Activated T-cell treated with anti-CD3 and anti-CD28 coated beads for 48 hours (primary cell): ENCODE results near the gene CHI3L2.
"Not testable (repeated sequence)": the region's sequence is repeated elsewhere in the genome, so short reads cannot be mapped to it uniquely, and the experiment has no call there.

Experiments used
- DNase-seq: peaks from one replicate; pipeline ENCODE4 v3.0.0-alpha.2; 2020; ENCODE audit warnings: low read depth

Gene CHI3L2

DNA sequence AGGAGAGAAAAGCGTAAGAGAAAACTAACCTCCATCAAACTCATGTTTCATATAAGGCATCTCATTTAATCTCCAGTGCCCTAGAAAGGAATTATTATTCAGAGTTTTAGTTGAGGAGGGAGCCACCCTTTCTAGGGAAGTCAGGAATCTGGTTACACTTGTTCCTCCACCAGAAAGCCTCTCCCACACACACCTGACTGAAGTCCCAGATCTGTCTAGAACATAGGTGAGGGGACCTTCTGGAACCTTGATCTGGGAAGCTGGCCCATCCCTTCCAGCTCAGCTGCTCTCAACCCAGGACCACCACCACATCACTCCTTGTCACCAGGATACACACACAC is 25.2 kb upstream of the CHI3L2 start:
- no peak for DNase-seq

DNA sequence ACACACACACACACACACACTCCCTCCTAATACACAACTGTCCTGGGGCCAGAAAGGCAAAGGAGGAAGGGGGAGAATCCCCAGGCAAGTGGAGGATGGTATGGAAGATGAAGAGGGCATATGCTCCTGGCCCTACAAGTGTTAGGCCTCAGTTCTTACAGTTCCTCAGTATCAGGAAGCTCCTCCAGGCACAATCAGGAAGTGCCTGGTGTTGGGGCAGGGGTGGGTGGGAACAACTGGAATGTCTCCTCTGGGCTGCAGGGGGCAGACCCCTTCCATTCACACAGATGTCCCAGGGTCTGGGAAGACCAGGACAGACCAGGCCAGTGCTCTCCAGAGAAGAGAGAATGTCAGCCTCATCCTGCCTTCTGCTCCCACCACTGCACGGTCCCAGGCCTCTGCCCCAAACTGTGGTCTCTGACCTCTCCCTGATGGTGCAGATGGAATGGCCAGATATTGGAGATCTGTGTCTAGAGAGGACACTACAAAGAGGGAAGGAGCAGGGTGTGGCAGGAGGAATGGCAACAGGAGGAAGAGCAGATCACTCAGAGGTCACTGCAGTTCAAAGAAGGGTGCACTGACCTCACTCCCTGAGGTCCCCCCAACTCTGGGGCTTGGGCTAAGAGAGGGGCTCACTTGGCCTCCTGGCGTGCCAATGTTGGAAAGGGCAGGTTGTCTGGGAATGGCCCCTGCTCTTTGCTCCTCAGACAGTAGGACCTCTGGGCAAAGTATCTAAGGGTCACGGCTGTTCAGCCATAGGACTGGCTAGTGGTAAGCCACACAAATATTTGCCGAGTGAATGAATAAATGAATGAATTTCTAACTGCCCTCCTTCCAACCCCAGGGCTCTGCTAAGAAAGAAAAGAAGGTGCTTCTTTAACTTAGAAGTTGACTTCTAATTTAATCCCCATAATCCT is 24.5 kb upstream of the CHI3L2 start:
- DNase-seq, result no peak

DNA sequence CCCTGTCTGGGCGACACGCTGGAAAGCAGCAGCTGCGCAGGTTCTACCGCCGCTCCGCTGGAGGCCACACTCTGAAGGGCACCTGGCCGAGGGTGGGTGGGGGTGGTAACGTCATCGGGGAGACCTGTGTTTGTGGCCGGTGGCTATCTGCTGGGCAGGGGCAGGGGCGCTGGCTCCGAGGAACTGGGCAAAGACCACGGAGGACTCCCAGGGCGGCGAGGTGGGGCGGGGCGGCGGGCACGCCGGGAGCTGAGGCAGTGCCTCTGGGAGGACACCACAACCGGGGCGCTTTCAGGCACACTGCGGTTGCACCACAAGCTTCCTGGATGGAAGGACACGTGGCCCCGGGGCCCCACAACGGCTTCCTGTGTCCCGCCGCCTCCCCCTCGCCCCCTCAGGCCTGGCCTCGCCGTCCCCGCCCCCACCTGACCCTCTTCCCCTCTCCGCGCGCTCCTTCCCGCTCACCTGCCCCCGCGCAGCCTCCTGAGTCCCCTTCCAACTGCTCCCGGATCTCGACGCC is 23.8 kb upstream of the CHI3L2 start:
- peak; percentile 75 for DNase-seq

DNA sequence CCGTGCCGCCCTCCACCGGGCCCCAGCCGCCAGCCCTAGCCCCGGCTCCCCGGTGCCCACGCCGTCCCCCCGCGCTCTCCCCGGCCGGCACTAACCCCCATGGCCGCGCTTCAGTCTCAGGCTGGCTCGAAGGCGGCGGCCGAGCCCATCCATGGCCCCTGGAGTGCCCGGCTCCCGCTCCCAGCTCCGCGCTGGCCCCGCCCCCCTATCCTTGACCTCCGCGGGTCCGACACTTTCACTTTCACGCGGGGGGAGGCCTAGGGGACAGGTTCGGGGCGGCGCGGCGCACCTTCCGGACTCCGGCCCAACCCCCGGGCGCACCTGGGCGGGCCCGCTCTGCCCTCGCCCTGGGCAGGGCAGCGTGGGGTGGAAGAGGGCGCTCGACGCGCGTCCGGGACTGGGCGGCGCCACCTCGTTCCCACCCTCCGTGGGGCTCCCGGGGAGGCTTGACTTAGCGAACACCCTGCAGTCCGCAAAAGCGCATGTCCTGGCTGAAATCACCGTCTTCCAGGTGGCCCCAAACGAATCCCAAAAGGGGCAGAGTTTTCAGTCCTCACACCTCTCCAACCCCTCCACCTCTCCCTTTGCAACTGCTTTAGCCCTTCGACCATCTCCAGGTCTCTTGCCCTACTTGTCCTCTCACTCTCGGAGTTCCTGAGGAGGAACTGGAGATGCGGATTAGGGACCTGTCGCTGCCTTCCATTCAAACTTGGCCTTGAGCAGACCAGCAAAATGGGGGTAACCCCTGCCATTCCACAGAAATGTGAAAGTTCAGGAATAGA is 23.1 kb upstream of the CHI3L2 start:
- DNase-seq, result peak; percentile 60

DNA sequence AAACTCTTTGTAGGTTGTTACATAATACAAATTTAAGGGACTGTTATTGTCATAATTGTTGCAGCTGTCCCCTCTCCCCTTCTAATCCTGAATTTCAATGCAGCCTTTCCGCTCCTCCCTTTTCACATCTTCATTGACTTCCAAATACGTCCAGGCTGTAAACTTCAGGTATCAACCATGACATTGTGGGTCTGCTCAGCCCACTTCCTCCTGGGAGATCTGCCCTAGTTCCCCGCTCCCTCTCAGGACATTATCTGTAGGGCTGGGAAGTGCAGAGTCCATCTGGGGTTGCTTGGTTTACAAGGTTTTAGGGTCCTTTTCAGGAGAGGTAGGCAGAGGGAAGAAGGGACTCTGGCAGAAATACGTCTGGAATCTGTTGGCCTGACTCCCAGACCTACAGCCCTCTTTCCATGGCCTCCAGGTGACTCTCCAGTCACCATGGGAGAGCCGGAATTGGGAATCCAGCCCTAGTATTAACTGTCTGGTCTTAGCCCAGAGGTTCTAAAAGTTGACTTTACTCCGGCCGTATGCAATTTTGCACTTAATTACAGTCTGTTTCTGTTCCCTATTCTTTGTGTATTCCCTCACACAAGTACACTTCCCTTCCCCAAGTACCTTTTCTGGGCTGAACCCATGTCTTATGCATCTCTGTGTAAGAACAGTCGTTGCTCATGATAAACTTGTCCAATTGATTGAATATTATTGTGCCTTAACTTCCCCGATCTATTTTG is 22.4 kb upstream of the CHI3L2 start:
- DNase-seq, result no peak

DNA sequence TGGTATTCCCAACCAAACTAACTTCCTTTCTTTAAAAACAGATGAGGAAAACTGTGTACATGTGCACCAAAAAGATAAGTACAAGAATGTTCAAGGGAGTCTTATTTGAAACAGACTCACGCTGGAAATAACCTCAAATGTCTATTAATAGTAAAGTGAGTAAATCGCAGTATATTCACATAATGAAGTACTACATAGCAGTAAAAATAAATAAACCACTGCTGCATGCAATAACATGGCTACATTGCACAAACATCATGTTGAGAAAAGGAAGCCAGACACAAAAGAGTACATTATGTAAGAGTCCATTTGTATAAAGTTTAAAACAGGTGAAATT is 21.8 kb upstream of the CHI3L2 start:
- DNase-seq, result no peak

DNA sequence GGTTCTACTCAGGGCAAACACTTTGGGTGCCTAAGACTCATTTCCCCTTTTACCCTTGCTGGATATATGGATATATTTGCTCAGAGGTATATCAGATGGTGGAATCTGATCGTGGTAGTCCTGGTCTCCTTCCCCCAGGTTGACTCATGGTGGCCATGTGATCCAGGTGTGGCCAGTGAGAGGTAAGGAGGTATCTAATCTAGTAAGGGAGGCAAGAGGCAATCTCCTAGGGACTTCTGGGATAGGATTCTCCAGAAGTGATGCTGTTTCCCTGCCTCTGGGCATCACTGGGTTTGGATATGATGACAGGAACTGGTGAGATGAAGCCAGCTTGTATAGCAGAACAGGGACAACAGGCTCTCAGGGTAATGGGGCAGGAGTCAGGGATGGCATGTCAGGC is 18.6 kb upstream of the CHI3L2 start:
- no peak for DNase-seq

DNA sequence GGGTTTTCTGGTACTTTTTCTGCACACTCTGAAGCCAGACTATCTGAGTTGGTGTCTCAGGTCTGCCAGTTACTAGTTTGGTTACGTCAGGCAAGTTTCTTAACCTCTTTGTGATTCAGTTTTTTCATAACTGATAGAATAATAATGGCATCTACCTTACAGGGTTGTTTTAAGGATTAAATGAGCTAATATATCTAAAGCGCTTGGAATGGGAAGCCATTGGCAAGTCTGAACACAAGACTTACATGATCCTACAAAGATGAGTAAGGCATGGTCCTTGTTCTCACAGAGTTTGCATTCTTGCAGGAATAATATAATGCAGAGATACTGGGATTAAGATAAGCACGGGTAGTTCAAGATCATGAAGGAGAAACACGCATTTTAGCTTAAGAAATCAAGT is 17.9 kb upstream of the CHI3L2 start:
- no peak for DNase-seq

DNA sequence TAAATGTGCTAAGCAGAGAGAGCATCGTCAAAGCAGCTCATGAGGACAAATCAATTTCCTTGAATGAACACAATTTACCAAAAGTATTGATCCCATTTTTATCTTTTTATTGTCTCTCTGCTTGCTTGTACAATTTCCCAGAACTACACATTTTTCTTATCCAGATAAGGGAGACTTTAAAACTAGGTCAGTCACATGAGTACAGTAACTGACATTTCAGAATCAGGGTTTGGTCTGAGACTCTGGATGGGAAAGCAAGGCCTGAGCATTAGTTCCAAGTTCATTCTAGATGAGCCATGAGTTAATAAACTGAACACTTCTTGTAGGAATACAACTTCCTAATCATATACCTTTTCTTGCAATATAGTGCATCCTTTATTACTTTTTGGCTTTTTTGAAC is 15.6 kb upstream of the CHI3L2 start:
- no peak for DNase-seq

DNA sequence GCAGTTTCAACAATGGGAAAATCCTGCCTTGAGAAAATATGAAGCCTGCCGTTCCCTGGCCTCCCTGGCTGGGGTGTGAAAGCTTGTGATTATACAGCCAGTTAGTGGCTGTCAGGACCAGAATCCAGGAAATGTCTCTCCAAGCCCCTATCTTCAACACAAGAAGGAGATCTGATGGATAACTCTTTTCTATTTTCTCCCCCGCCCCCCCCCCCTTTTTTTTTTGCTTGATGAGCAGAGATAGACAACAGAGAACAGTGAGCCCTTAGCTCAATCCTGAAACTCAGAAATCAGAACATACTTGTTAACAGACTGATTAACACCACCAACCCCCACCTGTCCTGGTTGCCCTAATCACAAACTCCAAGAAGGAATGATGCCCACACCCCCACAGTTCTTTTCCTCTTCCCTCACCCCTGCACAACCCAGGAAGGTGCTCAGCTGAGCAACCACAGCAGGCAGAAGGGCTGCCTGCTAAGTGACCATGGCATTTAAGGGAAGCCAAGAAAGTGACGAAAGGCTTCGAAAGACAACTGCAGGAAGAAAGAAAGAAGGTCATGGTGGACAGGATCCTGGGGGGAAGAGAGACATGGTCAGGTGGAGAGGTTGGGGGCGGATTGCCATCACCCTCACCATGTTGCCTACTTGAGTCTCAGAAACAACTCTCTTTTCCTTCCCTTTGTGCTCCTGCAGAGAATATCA is 14.7 kb upstream of the CHI3L2 start:
- DNase-seq, result no peak

DNA sequence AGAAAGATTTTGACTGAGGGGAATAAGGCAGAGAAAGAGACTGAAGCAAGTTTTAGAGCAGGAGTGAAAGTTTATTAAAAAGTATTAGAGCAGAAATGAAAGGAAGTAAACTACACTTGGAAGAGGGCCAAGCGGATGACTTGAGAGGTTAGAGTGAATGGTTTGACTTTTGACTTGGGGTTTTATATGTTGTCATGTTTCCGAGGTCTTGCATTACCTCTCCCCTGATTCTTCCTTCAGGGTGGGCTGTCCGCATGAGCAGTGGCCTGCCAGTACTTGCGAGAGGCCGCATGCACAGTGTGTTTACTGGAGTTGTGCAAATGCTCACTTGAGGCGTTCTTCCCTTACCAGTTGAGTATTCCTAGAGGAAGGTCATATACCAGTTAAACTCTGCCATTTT is 14.1 kb upstream of the CHI3L2 start:
- no peak for DNase-seq

DNA sequence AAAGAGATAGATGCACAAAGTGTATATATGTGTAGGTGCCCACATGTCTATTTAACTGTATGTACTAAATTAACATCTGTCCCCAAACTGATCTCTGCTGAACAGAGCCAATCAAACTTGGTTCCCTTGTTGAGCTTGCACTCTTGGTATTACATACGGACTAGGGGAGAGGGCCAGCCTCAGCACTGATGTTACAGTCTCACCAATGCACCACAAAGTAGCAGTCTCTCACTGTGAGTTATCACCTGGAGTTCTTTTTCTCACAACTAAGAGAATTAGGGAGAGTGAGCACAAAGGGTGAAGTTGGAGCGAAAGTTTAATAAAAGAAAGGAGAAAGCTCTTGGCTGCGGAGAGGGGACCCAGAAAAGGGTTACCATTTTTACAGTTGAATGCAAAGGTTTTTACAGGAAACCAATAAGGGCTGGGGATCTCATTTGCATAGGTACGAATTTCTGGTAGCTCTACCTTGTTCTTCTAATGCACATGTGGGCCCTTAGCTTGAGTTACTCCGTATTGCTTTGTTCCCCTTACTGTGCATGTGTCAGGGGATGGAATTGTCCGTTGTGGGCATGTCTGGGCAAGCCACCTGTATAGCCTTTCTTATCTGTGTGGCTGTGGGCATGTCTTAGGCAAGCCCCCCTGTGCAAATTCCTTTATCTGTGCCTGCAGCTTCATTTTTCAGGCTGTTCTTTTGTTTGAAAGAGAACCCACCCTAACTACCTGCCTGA is 13.3 kb upstream of the CHI3L2 start:
- DNase-seq, result no peak

DNA sequence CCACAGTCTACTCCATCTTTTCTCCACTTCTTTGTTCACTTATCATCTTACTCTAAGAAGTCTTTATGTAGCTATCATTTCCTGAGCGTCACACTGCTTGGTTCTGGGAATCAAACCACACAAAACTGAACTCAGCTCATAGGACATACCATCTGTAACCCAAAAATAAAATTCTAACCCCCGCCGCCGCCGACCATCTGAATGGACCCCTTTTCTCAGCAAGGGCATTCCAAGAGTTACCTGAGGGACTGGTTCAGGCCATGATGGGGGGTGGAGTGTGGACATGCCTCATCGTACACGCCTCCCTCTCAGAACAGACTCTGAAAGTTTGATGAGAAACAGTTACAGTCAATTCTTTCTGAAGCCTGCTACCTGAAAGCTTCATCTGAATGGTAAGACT is 12.6 kb upstream of the CHI3L2 start:
- no peak for DNase-seq

DNA sequence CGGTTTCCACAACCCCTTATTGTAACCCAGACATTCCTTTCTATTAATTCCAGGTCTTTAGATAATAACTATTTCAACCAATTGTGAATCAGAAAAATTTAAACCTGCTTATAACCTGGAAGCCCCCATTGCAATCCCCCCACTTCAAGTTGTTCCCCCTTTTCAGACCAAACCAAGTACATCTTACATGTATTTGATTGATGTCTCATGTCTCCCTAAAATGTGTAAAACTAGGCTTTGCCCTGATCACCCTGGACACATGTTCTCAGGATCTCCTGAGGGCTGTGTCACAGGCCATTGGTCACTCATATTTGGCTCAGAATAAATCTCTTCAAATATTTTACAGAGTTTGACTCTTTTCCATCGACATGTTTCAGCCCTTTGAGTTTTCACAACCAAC is 12.2 kb upstream of the CHI3L2 start:
- DNase-seq, result not testable (repeated sequence)

DNA sequence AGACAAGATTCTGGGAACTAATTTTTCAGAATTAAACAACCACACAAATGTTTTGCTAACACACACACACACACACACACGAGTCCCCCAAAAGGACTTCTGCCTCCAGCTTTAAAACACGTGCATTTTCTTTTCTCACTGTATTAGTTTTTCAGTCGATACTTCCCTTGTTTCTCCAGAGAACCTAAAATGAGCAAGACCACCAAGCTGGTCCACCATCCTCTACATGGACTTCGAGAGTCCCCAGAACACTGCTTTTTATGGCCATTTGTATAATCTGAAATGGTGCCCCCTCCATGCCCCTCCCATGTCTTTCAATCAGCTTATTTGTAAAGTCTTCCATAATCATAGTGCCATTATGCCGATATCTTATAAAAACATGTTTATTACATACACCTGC is 10.8 kb upstream of the CHI3L2 start:
- no peak for DNase-seq

DNA sequence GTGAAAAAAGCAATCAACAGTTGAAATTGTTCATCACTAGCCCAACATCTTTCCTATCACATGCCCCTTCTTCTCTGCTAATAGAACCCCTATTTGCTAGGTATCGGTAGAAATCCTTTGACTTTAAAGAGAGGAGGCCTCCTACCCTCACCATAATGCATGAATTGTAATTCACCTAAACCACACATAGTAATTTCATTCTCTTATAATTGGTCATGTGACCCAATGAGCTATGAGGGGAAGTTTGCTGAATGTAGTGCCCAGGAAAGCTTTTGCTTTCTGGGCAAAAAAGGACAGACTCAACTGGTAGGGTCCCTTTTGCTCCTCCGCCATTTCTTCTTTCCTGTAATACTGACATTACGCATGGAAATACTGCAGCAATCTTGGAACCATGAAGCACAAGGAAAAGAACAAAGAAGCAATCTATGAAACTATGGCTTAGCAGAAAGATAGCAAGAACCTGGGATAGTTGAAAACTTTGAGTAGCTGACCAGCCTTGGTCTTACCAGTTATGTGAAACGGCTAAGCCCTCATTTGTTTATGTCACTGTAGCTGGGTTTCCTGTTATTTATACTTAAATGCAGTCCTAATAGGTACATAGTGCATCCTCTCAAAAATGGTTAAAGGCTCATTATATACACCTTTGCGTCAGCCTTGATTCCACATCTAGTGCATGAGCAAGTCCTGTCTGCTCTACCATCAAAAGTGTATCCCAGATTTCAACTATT is 10.2 kb upstream of the CHI3L2 start:
- DNase-seq, result no peak

DNA sequence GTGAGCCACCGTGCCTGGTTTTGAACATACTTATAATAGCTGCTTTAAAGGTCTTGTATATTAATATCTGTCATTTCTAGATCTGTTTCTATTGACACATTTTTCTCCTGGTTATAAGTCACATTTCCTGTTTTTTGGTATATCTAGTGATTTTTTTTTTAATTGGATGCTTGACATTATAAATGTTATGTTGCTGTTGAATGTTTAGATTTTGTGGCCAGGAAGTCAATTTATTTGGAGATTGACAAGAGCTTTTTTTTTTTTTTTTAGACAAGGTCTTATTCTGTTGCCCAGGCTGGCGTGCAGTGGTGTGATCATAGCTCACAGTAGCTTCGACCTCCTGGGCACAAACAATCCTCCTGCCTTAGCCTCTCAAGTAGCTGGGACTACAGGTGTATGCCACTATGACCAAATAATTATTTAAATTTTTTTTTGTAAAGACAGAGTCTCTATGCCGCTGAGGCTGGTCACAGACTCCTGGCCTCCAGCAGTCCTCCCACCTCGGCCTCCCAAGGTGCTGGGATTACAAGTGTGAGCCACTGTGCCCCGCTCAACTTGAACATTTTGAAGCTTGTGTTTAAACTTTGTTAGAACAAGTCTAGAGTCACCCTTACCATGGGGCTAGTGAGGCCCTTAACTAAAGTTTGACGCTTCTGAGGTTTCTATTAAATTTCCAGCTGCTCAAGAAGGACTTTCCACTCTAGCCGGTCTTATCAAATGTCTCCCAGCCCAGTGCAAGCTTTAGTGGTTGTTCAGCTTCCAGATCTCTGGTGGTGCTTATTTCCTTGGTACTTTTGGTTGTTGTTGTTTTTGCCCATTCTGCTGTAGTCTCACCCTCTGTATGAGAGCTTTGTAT is 8.6 kb upstream of the CHI3L2 start:
- no peak for DNase-seq

DNA sequence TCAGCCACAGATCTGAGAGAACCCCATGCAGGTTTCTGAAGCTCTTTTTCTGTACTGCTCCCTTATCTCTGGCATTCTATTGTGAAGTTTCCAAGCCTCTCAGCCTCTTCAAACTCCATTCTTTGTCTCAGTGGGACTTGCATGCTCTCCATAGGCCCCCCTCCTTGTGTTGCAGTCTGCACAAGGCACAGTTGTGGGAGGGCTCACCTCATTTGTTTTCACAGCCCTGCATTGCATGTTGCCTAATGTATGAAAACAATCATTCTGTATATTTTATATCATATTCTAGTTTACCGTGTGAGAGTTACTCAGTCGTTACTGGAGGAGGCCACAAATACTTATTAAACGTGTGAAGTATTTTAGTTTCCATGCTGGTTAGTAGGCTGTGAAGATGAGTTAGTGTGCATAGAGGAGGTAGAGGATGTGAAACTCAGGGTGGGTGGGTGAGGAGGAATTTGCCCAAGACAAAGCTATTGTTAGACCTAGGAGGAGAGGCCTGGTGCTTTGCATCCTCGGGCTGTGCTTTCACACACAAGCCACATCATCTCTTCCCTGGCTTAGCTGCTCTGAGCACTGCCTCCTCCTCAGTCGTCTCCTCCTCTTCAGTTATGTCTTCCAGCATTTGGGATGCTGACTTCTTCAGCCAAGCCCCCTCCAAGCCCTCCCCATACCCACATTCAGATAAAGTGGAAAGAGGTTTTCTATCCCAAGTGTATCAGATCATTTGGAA is 7.8 kb upstream of the CHI3L2 start:
- DNase-seq, result peak; percentile 48

DNA sequence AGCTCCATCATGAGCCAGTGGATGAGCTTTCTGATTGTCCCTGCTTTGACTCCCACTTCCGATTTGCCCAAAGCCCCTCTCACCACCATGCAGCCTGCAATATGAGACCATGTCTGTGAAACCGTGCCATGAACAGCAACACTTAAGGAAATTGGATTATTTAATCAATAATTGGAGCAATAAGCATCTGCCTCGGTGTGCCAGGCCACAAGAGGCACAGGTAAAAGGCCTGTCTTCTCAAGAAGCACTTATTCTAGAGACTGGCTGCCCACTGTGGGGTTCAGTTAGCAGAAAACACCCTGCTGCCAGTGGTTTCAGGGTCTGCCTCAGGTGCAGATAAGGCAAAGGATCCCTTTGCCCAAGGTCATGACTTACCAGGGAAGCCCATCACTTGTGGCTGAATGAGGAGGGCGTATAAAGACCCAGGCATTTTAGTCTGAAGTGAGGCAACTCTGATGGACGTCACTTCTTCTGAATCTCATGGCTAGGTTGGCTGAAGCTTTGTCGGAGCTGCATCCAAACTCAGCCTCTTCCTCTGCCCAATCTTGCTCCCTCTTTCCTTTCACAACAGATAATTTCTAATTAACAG is 7.1 kb upstream of the CHI3L2 start:
- DNase-seq, result no peak
